ENCODE data around the gene ROR2. TPM values are rescaled to one million over a fixed set of nuclear protein-coding genes. Genes with fewer than 3 reads are reported as not detected.

Gene ROR2
- total RNA-seq, 4 donors from 2014 or later, result 9.5 to 17.7 (median 15.9) TPM

DNA sequence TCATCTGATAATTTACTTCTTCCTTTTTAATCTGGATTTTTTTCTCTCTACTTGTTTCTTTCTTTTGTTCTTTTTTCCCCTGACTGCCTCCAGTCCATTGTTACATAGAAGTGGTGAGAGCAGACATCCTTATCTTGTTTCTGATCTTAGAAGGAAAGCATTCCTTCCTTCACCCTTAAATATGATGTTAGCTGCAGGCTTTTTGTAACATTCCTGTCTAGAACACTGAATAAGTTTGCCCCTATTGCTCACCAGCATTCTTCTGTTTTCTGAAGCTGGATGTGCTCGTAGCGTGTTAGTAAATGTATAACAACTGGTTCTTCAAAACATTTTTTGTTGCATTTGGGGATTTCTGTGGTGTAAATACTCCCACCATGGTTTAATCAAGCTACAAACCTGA is 389.7 kb downstream of the ROR2 start:
- H3K4me1 ChIP-seq, result no peaks in the 10 kb centered on the region
- no peak overlapping the region for H3K4me3 ChIP-seq (replicated peaks in 1 of 3)
- TF ChIP-seq CTCF (IDR thresholded peaks at IDR 0.05) (no peak), POLR2A (IDR thresholded peaks at IDR 0.05) (no peak)
- no peaks in the 10 kb centered on the region for H3K9me3 ChIP-seq
- WGBS, 2 donors, result 81 to 84% methylated on average over 2 of the region's 2 CpGs
- H3K36me3 ChIP-seq, result no peaks in the 10 kb centered on the region
- no peak for DNase-seq
- no peaks in the 10 kb centered on the region for H3K27me3 ChIP-seq
- intact Hi-C loops (cut with DNase I), result no loop called here
- no peak overlapping the region for H3K27ac ChIP-seq

DNA sequence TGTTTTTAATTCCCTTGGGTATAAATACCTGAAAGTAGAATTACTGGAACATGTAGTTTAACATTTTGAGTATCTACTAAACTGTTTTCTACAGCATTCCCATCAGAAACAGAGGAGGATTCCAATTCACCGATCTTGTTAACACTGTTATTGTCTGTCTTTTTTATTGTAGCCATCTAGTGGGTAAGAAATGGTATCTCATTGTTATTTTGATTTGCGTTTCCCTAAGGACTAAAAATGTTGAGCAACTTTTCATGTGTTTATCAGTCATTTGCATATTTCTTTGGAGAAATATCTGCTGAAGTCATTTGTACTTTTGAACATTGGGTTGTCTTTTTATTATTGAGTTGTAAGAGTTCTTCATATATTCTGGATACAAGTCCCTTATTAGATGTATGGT is 391.1 kb downstream of the ROR2 start:
- H3K9me3 ChIP-seq, result no peaks in the 10 kb centered on the region
- DNase-seq, result no peak
- no peaks in the 10 kb centered on the region for H3K4me1 ChIP-seq
- intact Hi-C loops (cut with DNase I), result no loop called here
- TF ChIP-seq POLR2A (IDR thresholded peaks at IDR 0.05) (no peak), CTCF (IDR thresholded peaks at IDR 0.05) (no peak)
- no peak overlapping the region for H3K27ac ChIP-seq
- no peaks in the 10 kb centered on the region for H3K27me3 ChIP-seq
- 82 to 84% methylated on average over 2 of the region's 2 CpGs for WGBS, 2 donors
- no peak overlapping the region for H3K4me3 ChIP-seq (replicated peaks in 1 of 3)
- no peaks in the 10 kb centered on the region for H3K36me3 ChIP-seq

DNA sequence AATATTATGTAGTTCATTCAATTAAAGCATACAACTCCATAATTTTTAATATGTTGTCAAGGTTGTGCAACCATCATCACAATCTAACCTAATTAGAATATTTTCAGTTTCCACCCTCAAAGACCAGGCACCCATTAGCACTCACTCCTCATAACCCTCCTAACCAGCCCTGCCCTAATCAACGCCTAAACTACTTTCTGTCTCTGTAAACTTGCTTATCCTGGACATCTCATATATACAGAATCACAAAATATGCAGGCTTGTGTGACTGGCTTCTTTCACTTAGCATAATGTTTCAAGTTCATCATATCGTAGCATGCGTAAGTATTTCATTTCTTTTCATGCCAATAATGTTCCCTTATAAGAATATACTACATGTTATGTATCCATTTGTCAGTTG is 391.6 kb downstream of the ROR2 start:
- WGBS, 2 donors, result 93 to 95% methylated on average over 3 of the region's 3 CpGs
- DNase-seq, result no peak

DNA sequence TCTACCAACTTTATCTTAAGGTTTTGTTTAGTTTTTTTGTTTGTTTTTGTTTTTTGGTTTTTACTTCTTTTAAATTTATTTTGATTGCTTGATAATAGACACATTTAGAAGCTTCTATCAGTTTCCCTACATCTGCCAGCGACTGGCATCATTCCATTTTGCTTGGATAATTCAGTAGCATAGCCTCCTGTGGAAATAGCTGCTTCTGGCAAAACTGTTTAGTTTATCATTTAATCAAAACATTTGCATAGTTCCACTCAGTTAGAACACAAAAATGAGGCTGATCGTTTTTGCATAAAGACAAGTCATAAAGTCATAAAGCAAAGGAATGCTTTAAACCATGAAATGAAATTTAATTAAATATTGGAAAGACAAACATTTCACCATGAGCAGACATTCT is 392.7 kb downstream of the ROR2 start:
- TF ChIP-seq CTCF (IDR thresholded peaks at IDR 0.05) (no peak), POLR2A (IDR thresholded peaks at IDR 0.05) (no peak)
- intact Hi-C loops (cut with DNase I), result no loop called here
- DNase-seq, result no peak
- no peaks in the 10 kb centered on the region for H3K36me3 ChIP-seq
- 62 to 81% methylated on average over 2 of the region's 2 CpGs for WGBS, 2 donors
- H3K4me1 ChIP-seq, result no peaks in the 10 kb centered on the region
- no peak overlapping the region for H3K27ac ChIP-seq
- H3K27me3 ChIP-seq, result no peaks in the 10 kb centered on the region
- H3K9me3 ChIP-seq, result no peaks in the 10 kb centered on the region
- no peak overlapping the region for H3K4me3 ChIP-seq (replicated peaks in 1 of 3)

More for the DNA sequence above, 391.6 kb downstream of the ROR2 start:
- H3K9me3 ChIP-seq, result no peaks in the 10 kb centered on the region
- H3K36me3 ChIP-seq, result no peaks in the 10 kb centered on the region
- no peak overlapping the region for H3K4me3 ChIP-seq (replicated peaks in 1 of 3)
- intact Hi-C loops (cut with DNase I), result no loop called here
- TF ChIP-seq CTCF (IDR thresholded peaks at IDR 0.05), result no peak
- TF ChIP-seq POLR2A (IDR thresholded peaks at IDR 0.05), result no peak
- no peak overlapping the region for H3K27ac ChIP-seq
- H3K27me3 ChIP-seq, result no peaks in the 10 kb centered on the region
- no peaks in the 10 kb centered on the region for H3K4me1 ChIP-seq

DNA sequence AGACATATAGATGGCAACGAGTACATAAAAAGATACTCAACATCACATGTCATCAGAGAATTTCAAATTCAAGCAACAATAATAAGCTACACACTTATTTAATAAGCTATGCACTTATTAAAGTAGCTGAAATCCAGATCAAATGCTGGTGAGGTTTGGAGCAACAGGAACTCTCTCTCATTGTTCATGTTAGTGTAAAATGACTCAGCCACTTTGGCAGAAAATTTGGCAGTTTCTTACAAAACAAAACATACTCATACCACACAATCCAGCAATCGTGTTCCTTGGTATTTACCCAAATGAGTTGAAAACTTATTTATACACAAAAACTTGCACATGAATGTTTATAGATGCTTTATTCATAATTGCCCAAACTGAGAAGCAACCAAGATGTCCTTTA is 394.9 kb downstream of the ROR2 start:
- Histone ChIP-seq H3K9me3 (no peaks in the 10 kb centered on the region), H3K27me3 (no peaks in the 10 kb centered on the region), H3K4me1 (no peaks in the 10 kb centered on the region), H3K36me3 (no peaks in the 10 kb centered on the region), H3K4me3 (replicated peaks in 1 of 3) (no peak overlapping the region), H3K27ac (no peak overlapping the region)
- 81 to 83% methylated on average over 2 of the region's 2 CpGs for WGBS, 2 donors
- intact Hi-C loops (cut with DNase I), result no loop called here
- no peak for DNase-seq
- TF ChIP-seq POLR2A (IDR thresholded peaks at IDR 0.05) (no peak), CTCF (IDR thresholded peaks at IDR 0.05) (no peak)

All from thyroid gland (tissue), 4 donors.